Prostate gland (tissue), 2 donors: ENCODE measurements around the gene MYCBPAP. TPM values are rescaled to one million over a fixed set of nuclear protein-coding genes. Genes with fewer than 3 reads are reported as not detected.
A peak's percentile ranks its signal among the peaks of the same experiment; 100 is the strongest.

ENCODE experiments used
- DNase-seq: peaks from one replicate; pipeline ENCODE4 v3.0.0-alpha.2; 2019; ENCODE audit warnings: low spot score
- H3K27ac ChIP-seq, 2 donors: fragments of 200-600 bp; sonication (generic); 2 replicates each; pipeline ENCODE4 v1.5.1; 2017 to 2019
- H3K27me3 ChIP-seq: fragments of 200-600 bp; sonication (generic); replicated peaks from 2 replicates; pipeline ENCODE4 v1.5.1; 2019; ENCODE audit not compliant: insufficient read depth
- H3K36me3 ChIP-seq, 2 donors: fragments of 200-600 bp; sonication (generic); 1 replicate in 1 of 2; 2 replicates in 1 of 2; pipeline versions ENCODE4 v1.5.1 to v1.8.1; 2017 to 2019
- H3K4me1 ChIP-seq: fragments of 200-600 bp; sonication (generic); replicated peaks from 2 replicates; pipeline ENCODE4 v1.5.1; 2019
- H3K4me3 ChIP-seq, 2 donors: fragments of 200-600 bp; sonication (generic); 2 replicates each; pipeline ENCODE4 v1.5.1; 2017 to 2019
- H3K9me3 ChIP-seq: fragments of 200-600 bp; sonication (generic); 2 replicates; pipeline ENCODE4 v1.5.1; 2017
- POLR2A ChIP-seq: fragments of 450-650 bp; IDR thresholded peaks from one replicate; pipeline ENCODE4 v1.6.1; 2016; ENCODE audit warnings: antibody characterized with exemption, mild to moderate bottlenecking
- POLR2AphosphoS5 ChIP-seq: sonication (generic); formaldehyde crosslinking; IDR thresholded peaks from one replicate; pipeline ENCODE4 v1.6.1; 2017; ENCODE audit warnings: antibody characterized with exemption
- WGBS: methylation state at CpG from one replicate; pipeline ENCODE4 v1.1.5; 2018; 5-methylcytosine and 5-hydroxymethylcytosine counted together
- intact Hi-C: fragments of 100-400 bp; cut with DNase I; formaldehyde crosslinking; loops from one replicate; pipeline ENCODE4 v1.14.2; 2022
- total RNA-seq, 2 donors: library from RNA; depleted of rRNA; stranded (reverse); fragments of >200 nt; gene quantifications; one replicate each; pipeline ENCODE4 v1.1.0, GENCODE V29; 2016
- TF ChIP-seq, protein P1 (sequence below), 4 experiments: fragments of 200-600 bp in 2 of 4; fragments of 450-650 bp in 2 of 4; sonication (generic) in 2 of 4; IDR thresholded peaks; 1 replicate in 3 of 4; 2 replicates in 1 of 4; pipeline ENCODE4 v1.5.1; 2016 to 2019; ENCODE audit warnings: antibody characterized with exemption in 4 of 4, mild to moderate bottlenecking in 2 of 4, moderate library complexity in 2 of 4

Gene MYCBPAP
- total RNA-seq, 2 donors from 2014 or later = 0.14 to 12.6 TPM

DNA sequence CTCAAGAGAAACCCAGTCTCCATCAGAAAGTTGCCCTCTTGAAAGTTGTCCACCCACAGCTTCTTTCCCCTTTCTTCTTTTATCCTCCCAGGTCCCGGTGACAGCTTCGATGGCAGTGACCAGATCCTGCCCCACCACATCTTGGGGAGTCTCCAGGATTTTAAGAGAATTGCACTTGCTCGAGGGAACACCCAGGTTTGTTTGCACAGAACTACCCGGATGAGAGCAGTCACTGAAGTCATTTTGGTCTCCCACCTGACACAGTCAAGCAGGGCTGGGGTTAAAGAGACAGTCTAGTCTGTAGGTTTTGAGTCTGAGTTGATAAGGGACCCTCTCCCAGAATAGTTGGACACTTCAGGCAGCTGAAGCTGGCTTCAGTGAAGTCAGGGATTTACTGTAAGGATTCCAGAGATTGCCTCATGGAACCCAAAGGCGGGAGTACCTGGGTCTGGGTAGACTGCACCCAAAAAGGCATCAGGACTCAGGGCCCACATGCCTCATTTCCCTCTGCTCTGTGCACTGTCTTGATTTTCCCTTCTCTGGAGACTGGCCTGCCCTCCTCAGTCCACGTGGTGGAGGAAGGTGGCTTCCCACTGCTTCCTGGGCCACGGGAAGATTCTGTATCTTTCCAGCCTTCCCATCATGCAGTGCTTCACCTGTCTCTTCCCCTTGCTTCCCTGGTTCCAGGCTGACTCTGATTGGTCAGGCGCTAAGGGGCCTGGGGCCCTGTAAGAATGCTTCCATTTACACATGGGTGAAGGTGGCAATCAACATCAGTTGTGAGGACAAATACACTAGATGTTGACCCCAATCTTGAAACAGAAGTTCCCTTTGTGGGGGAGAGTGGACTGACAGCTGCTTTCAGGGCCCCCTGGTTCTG is 9.5 kb downstream of the MYCBPAP start:
- no peak overlapping the region for H3K4me3 ChIP-seq
- 79% methylated on average over 8 of the region's 8 CpGs for WGBS
- TF ChIP-seq POLR2A (no peak), POLR2AphosphoS5 (no peak)
- TF ChIP-seq, protein P1, sequence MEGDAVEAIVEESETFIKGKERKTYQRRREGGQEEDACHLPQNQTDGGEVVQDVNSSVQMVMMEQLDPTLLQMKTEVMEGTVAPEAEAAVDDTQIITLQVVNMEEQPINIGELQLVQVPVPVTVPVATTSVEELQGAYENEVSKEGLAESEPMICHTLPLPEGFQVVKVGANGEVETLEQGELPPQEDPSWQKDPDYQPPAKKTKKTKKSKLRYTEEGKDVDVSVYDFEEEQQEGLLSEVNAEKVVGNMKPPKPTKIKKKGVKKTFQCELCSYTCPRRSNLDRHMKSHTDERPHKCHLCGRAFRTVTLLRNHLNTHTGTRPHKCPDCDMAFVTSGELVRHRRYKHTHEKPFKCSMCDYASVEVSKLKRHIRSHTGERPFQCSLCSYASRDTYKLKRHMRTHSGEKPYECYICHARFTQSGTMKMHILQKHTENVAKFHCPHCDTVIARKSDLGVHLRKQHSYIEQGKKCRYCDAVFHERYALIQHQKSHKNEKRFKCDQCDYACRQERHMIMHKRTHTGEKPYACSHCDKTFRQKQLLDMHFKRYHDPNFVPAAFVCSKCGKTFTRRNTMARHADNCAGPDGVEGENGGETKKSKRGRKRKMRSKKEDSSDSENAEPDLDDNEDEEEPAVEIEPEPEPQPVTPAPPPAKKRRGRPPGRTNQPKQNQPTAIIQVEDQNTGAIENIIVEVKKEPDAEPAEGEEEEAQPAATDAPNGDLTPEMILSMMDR (IDR thresholded peaks at IDR 0.05) = no peak
- H3K27me3 ChIP-seq = no peaks in the 10 kb centered on the region
- H3K27ac ChIP-seq = peak overlapping the region in 1 of 2 donors; percentile 20
- intact Hi-C loops = no loop called here
- H3K4me1 ChIP-seq = peaks cover 4% of the 10 kb centered on the region
- no peaks in the 10 kb centered on the region for H3K36me3 ChIP-seq
- DNase-seq = no peak
- H3K9me3 ChIP-seq = no peaks in the 10 kb centered on the region

DNA sequence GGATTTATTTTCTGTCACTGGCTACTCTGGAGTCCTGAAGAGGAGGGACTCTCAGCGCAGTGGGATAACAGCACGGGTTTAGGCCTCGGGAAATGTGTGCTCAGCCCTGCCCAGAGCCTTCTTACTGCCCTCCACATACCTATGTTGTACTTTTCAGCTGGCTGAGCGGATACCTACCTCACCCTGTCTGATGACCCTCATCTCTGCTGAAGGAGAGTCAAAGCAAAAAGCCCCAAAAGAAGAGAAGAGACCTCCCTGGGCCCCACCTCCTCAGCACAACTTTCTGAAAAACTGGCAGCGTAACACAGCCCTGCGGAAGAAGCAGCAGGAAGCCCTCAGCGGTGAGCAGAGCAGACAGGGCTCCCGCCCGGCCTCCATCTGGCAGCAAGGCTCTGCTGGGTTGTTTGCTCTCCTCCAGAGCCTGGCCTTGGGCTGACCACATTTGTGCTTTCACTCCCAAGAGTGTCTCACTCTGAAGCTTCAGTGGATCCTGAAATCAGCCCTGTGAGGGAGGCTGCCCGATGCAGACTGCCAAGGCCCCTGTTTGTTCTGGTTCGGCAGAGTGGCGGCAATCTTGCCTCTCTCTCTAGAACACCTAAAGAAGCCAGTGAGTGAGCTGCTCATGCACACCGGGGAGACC is 10.3 kb downstream of the MYCBPAP start:
- H3K27me3 ChIP-seq = no peaks in the 10 kb centered on the region
- intact Hi-C loops = no loop called here
- H3K36me3 ChIP-seq = no peaks in the 10 kb centered on the region
- peak overlapping the region; percentile 20 for H3K27ac ChIP-seq
- H3K4me3 ChIP-seq = no peak overlapping the region
- DNase-seq = no peak
- 60% methylated on average over 13 of the region's 13 CpGs for WGBS
- TF ChIP-seq, protein P1 (IDR thresholded peaks at IDR 0.05) = no peak
- no peak for TF ChIP-seq POLR2AphosphoS5
- TF ChIP-seq POLR2A = no peak
- H3K9me3 ChIP-seq = no peaks in the 10 kb centered on the region
- peaks cover 4% of the 10 kb centered on the region for H3K4me1 ChIP-seq

DNA sequence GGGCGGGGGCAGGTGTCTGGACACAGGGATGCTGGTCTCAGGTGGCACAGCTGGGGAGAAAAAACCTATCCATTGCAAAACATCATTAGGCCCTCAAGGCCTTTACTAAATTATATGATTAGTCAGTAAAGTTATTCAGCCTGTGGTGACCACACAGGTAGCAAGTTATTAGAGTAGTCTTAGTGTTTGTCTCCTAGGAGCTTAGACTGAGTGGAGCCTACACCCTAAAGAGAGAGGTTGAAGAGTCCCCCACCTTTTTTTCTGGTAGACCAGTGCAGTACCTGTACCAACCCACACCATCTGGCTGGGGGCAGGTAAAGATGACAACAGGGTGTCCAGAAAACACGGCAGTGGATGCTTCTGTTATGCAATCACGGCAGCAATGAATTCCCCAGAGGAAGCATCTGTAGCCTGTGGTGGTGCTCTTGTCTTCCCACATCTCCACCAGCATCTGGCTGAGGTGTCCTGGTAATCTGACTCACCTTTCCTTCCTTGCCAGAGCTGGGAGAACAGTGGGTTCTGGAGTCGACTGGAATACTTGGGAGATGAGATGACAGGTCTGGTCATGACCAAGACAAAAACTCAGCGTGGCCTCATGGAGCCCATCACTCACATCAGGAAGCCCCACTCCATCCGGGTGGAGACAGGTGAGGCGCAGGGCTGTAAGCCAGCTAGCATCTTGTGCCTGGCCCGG is 11.0 kb downstream of the MYCBPAP start:
- WGBS = 80% methylated on average over 8 of the region's 8 CpGs

GRCh38 chr17:50520483-50520882 is 12.2 kb downstream of the MYCBPAP start:
- intact Hi-C loops = no loop called here
- Histone ChIP-seq H3K4me3 (no peak overlapping the region), H3K9me3 (no peaks in the 10 kb centered on the region), H3K4me1 (peaks cover 4% of the 10 kb centered on the region), H3K27ac (no peak overlapping the region), H3K36me3 (no peaks in the 10 kb centered on the region), H3K27me3 (no peaks in the 10 kb centered on the region)
- WGBS = 86% methylated on average over 2 of the region's 2 CpGs
- DNase-seq = no peak
- TF ChIP-seq POLR2A (no peak), POLR2AphosphoS5 (no peak)
- TF ChIP-seq, protein P1 (IDR thresholded peaks at IDR 0.05) = no peak

More for the DNA sequence above, 11.0 kb downstream of the MYCBPAP start:
- no peaks in the 10 kb centered on the region for H3K9me3 ChIP-seq
- peak overlapping the region in 1 of 2 donors; percentile 20 for H3K27ac ChIP-seq
- H3K4me1 ChIP-seq = peaks cover 4% of the 10 kb centered on the region
- no peaks in the 10 kb centered on the region for H3K27me3 ChIP-seq
- TF ChIP-seq, protein P1 (IDR thresholded peaks at IDR 0.05) = no peak
- TF ChIP-seq POLR2AphosphoS5 (no peak), POLR2A (no peak)
- H3K4me3 ChIP-seq = no peak overlapping the region
- no peak for DNase-seq
- intact Hi-C loops = no loop called here
- H3K36me3 ChIP-seq = no peaks in the 10 kb centered on the region
